Prostate gland (tissue), 2 donors: ENCODE measurements around the gene TGFA. TPM values are rescaled to one million over a fixed set of nuclear protein-coding genes. Genes with fewer than 3 reads are reported as not detected.

Source experiments
- DNase-seq: peaks from one replicate; pipeline ENCODE4 v3.0.0-alpha.2; 2019; ENCODE audit warnings: low spot score
- H3K27ac ChIP-seq, 2 donors: fragments of 200-600 bp; sonication (generic); 2 replicates each; pipeline ENCODE4 v1.5.1; 2017 to 2019
- H3K27me3 ChIP-seq: fragments of 200-600 bp; sonication (generic); replicated peaks from 2 replicates; pipeline ENCODE4 v1.5.1; 2019; ENCODE audit not compliant: insufficient read depth
- H3K36me3 ChIP-seq, 2 donors: fragments of 200-600 bp; sonication (generic); 1 replicate in 1 of 2; 2 replicates in 1 of 2; pipeline versions ENCODE4 v1.5.1 to v1.8.1; 2017 to 2019
- H3K4me1 ChIP-seq: fragments of 200-600 bp; sonication (generic); replicated peaks from 2 replicates; pipeline ENCODE4 v1.5.1; 2019
- H3K4me3 ChIP-seq, 2 donors: fragments of 200-600 bp; sonication (generic); 2 replicates each; pipeline ENCODE4 v1.5.1; 2017 to 2019
- H3K9me3 ChIP-seq: fragments of 200-600 bp; sonication (generic); 2 replicates; pipeline ENCODE4 v1.5.1; 2017
- CTCF ChIP-seq, 4 experiments: fragments of 200-600 bp in 2 of 4; fragments of 450-650 bp in 2 of 4; sonication (generic) in 2 of 4; IDR thresholded peaks; 1 replicate in 3 of 4; 2 replicates in 1 of 4; pipeline ENCODE4 v1.5.1; 2016 to 2019; ENCODE audit warnings: antibody characterized with exemption in 4 of 4, mild to moderate bottlenecking in 2 of 4, moderate library complexity in 2 of 4
- POLR2A ChIP-seq: fragments of 450-650 bp; IDR thresholded peaks from one replicate; pipeline ENCODE4 v1.6.1; 2016; ENCODE audit warnings: antibody characterized with exemption, mild to moderate bottlenecking
- POLR2AphosphoS5 ChIP-seq: sonication (generic); formaldehyde crosslinking; IDR thresholded peaks from one replicate; pipeline ENCODE4 v1.6.1; 2017; ENCODE audit warnings: antibody characterized with exemption
- WGBS: methylation state at CpG from one replicate; pipeline ENCODE4 v1.1.5; 2018; 5-methylcytosine and 5-hydroxymethylcytosine counted together
- intact Hi-C: fragments of 100-400 bp; cut with DNase I; formaldehyde crosslinking; loops from one replicate; pipeline ENCODE4 v1.14.2; 2022
- total RNA-seq, 2 donors: library from RNA; depleted of rRNA; stranded (reverse); fragments of >200 nt; gene quantifications; one replicate each; pipeline ENCODE4 v1.1.0, GENCODE V29; 2016

TGFA gene
- 1 to 10 TPM; 3.7 to 9.2 TPM for total RNA-seq

GRCh38 chr2:70553584-70554337 lies at the start of gene TGFA:
TSS of gene TGFA (minus strand) at chr2:70553826. CDS start at chr2:70553767, 59 bp downstream.
- TF ChIP-seq CTCF (IDR thresholded peaks at IDR 0.05) (peak; percentile 24 to 90 (median 56)), POLR2AphosphoS5 (peak; percentile 42), POLR2A (peak; percentile 63)
- H3K4me3 ChIP-seq, result peak within 1 kb of the TSS; percentile 55 to 64
- no peaks in the 10 kb centered on the region for H3K9me3 ChIP-seq
- H3K4me1 ChIP-seq, result peaks cover 4% of the 10 kb centered on the region
- H3K27ac ChIP-seq, result peak within 1 kb of the TSS; percentile 76 to 80
- H3K36me3 ChIP-seq, result no peaks in the 10 kb centered on the region
- H3K27me3 ChIP-seq, result no peaks in the 10 kb centered on the region
- intact Hi-C loops, result no loop called here
- 0% methylated on average over 42 of the region's 88 CpGs for WGBS
- DNase-seq, result peak; percentile 78

DNA sequence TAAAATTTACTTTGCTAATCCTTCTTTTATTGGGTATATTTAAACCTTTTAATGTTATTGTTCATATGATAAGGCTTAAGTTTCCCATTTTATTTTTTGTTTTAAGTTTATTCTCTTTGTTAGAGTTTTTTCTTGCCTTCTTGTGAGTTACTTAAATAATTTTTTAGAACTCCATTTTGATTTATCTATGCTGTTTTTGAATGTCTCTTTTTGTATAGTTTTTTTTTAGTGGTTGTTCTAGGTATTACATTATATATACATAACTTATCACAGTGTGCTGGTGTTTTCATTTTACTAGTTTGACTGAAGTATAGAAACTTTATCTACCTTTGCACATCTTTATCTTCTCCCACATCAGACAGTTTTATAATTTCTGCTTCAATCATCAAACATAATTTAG lies 49.4 kb upstream of the TGFA start:
- H3K27ac ChIP-seq, result no peak overlapping the region
- H3K36me3 ChIP-seq, result no peaks in the 10 kb centered on the region
- intact Hi-C loops, result no loop called here
- no peaks in the 10 kb centered on the region for H3K9me3 ChIP-seq
- no peaks in the 10 kb centered on the region for H3K27me3 ChIP-seq
- H3K4me3 ChIP-seq, result no peak overlapping the region
- TF ChIP-seq POLR2A, result no peak
- peak in 1 of 4 experiments; percentile 54 for TF ChIP-seq CTCF (IDR thresholded peaks at IDR 0.05)
- no peak for TF ChIP-seq POLR2AphosphoS5
- no peak for DNase-seq
- H3K4me1 ChIP-seq, result no peaks in the 10 kb centered on the region

GRCh38 chr2:70598197-70598596 lies 44.6 kb upstream of the TGFA start:
- TF ChIP-seq POLR2AphosphoS5 (no peak), CTCF (IDR thresholded peaks at IDR 0.05) (no peak), POLR2A (no peak)
- H3K4me1 ChIP-seq, result no peaks in the 10 kb centered on the region
- WGBS, result 77% methylated on average over 1 of the region's 1 CpG
- no peak for DNase-seq
- no peaks in the 10 kb centered on the region for H3K27me3 ChIP-seq
- H3K9me3 ChIP-seq, result no peaks in the 10 kb centered on the region
- H3K36me3 ChIP-seq, result no peaks in the 10 kb centered on the region
- intact Hi-C loops, result no loop called here
- H3K27ac ChIP-seq, result no peak overlapping the region
- no peak overlapping the region for H3K4me3 ChIP-seq

GRCh38 chr2:70596739-70597138 lies 43.1 kb upstream of the TGFA start:
- no peak for DNase-seq

More at GRCh38 chr2:70596739-70597138, 43.1 kb upstream of the TGFA start:
- Histone ChIP-seq H3K4me3 (no peak overlapping the region), H3K4me1 (no peaks in the 10 kb centered on the region), H3K27ac (no peak overlapping the region), H3K9me3 (no peaks in the 10 kb centered on the region), H3K27me3 (no peaks in the 10 kb centered on the region), H3K36me3 (no peaks in the 10 kb centered on the region)
- intact Hi-C loops, result no loop called here
- TF ChIP-seq POLR2AphosphoS5 (no peak), CTCF (IDR thresholded peaks at IDR 0.05) (no peak), POLR2A (no peak)
- 68% methylated on average over 6 of the region's 7 CpGs for WGBS
